Measurements from ENCODE around the gene DCTD.

Gene DCTD

GRCh38 chr4:182917182-182918043 lies at the start of gene DCTD:
TSS of gene DCTD (minus strand) at chr4:182917386. CDS start at chr4:182915568, 1,818 bp downstream.
- no peak for DNase-seq

- no peak for DNase-seq
Measured at GRCh38 chr4:182960746-182961145, 43.6 kb upstream of the DCTD start.

- no peak for DNase-seq
Measured at GRCh38 chr4:182960228-182960627, 43.0 kb upstream of the DCTD start.

- DNase-seq: no peak
Measured at GRCh38 chr4:182955411-182955810, 38.2 kb upstream of the DCTD start.

GRCh38 chr4:182944484-182945213 lies 27.5 kb upstream of the DCTD start:
- no peak for DNase-seq

GRCh38 chr4:182939680-182940079 lies 22.5 kb upstream of the DCTD start:
- no peak for DNase-seq

GRCh38 chr4:182938205-182938645 lies 21.0 kb upstream of the DCTD start:
- DNase-seq: no peak

- no peak for DNase-seq
Measured at GRCh38 chr4:182937268-182938204, 20.4 kb upstream of the DCTD start.

- DNase-seq: no peak
Measured at GRCh38 chr4:182932651-182933050, 15.5 kb upstream of the DCTD start.

- no peak for DNase-seq
Measured at GRCh38 chr4:182931691-182932345, 14.6 kb upstream of the DCTD start.

- no peak for DNase-seq
Measured at GRCh38 chr4:182930889-182931288, 13.7 kb upstream of the DCTD start.

- no peak for DNase-seq
Measured at GRCh38 chr4:182929296-182929695, 12.1 kb upstream of the DCTD start.

- DNase-seq: no peak
Measured at GRCh38 chr4:182928061-182928460, 10.9 kb upstream of the DCTD start.

- DNase-seq: no peak
Measured at GRCh38 chr4:182927505-182927904, 10.3 kb upstream of the DCTD start.

GRCh38 chr4:182925855-182926254 lies 8.7 kb upstream of the DCTD start:
- DNase-seq: no peak

GRCh38 chr4:182925298-182925757 lies 8.1 kb upstream of the DCTD start:
- peak; percentile 36 for DNase-seq

GRCh38 chr4:182924497-182924896 lies 7.3 kb upstream of the DCTD start:
- DNase-seq: no peak

- DNase-seq: no peak
Measured at GRCh38 chr4:182923796-182924340, 6.7 kb upstream of the DCTD start.

- no peak for DNase-seq
Measured at GRCh38 chr4:182923366-182923765, 6.2 kb upstream of the DCTD start.

GRCh38 chr4:182922501-182923284 lies 5.5 kb upstream of the DCTD start:
- DNase-seq: peak; percentile 91

GRCh38 chr4:182921608-182922007 lies 4.4 kb upstream of the DCTD start:
- peak; percentile 33 for DNase-seq

Data from NCI-H2227 treated with DMSO at 0.1 percent for 48 hours (cell line).